Activated naive CD4-positive, alpha-beta T cell treated with anti-CD3 and anti-CD28 coated beads for 36 hours (primary cell): ENCODE data around the gene SLC23A3. TPM values are rescaled to one million over a fixed set of nuclear protein-coding genes. Genes with fewer than 3 reads are reported as not detected.
A peak's percentile ranks its signal among the peaks of the same experiment; 100 is the strongest.

Source experiments
- CTCF ChIA-PET: fragments of 350-600 bp; sonication (Branson Sonifier 250); formaldehyde crosslinking; loops from one replicate; lab custom pipeline; 2021; ENCODE audit warnings: antibody characterized with exemption; lab: Charles Lee
- DNase-seq: peaks from one replicate; pipeline ENCODE4 v3.0.0-alpha.2; 2020
- H3K27ac Mint-ChIP-seq: one replicate; pipeline ENCODE4 v1.8.0; 2021; ENCODE audit warnings: mild to moderate bottlenecking, mixed read lengths
- H3K27me3 Mint-ChIP-seq: one replicate; pipeline ENCODE4 v1.8.0; 2021; ENCODE audit warnings: low read depth, mixed read lengths
- H3K36me3 Mint-ChIP-seq: one replicate; pipeline ENCODE4 v1.8.0; 2021; ENCODE audit warnings: low read depth, mixed read lengths
- H3K4me1 Mint-ChIP-seq: one replicate; pipeline ENCODE4 v1.8.0; 2021; ENCODE audit warnings: low read depth, mixed read lengths
- H3K4me3 Mint-ChIP-seq: one replicate; pipeline ENCODE4 v1.8.0; 2021; ENCODE audit warnings: mild to moderate bottlenecking, moderate library complexity, mixed read lengths
- H3K9me3 Mint-ChIP-seq: one replicate; pipeline ENCODE4 v1.8.0; 2021; ENCODE audit warnings: mixed read lengths
- intact Hi-C: fragments of 100-400 bp; cut with micrococcal nuclease; formaldehyde crosslinking; loops from one replicate; pipeline ENCODE4 v1.15.1; 2023
- total RNA-seq, 2 experiments: library from RNA; stranded (reverse); gene quantifications; one replicate each; pipeline ENCODE4 v1.2.3, GENCODE V29; 2021

SLC23A3 gene
- under 1 TPM; 0.84 to 0.95 TPM for total RNA-seq

- H3K27ac Mint-ChIP-seq = no peak within 1 kb of the TSS
- CTCF ChIA-PET = interaction anchor here (0.6 to 8.9 kb wide), 19 partner anchors 10 to 235 kb away, joined by 3 to 67 read pairs (median 5); partner anchors contain the start of genes NHEJ1 and ZFAND2B
- DNase-seq = no peak
- no peaks in the 10 kb centered on the region for H3K9me3 Mint-ChIP-seq
- no peak within 1 kb of the TSS for H3K4me3 Mint-ChIP-seq
- H3K27me3 Mint-ChIP-seq = no peaks in the 10 kb centered on the region
- intact Hi-C loops = loop anchor here (10.0 kb wide), 1 partner anchor 765 kb away; no protein-coding TSS in a partner anchor
- peaks cover 15% of the 10 kb centered on the region for H3K4me1 Mint-ChIP-seq
- H3K36me3 Mint-ChIP-seq = peaks cover 5% of the 10 kb centered on the region
These were observed at the start of gene SLC23A3 for GRCh38 chr2:219169930-219170654. Gene SLC23A3 (minus strand): TSS chr2:219170029. CDS start chr2:219169984, 45 bp downstream.

DNA sequence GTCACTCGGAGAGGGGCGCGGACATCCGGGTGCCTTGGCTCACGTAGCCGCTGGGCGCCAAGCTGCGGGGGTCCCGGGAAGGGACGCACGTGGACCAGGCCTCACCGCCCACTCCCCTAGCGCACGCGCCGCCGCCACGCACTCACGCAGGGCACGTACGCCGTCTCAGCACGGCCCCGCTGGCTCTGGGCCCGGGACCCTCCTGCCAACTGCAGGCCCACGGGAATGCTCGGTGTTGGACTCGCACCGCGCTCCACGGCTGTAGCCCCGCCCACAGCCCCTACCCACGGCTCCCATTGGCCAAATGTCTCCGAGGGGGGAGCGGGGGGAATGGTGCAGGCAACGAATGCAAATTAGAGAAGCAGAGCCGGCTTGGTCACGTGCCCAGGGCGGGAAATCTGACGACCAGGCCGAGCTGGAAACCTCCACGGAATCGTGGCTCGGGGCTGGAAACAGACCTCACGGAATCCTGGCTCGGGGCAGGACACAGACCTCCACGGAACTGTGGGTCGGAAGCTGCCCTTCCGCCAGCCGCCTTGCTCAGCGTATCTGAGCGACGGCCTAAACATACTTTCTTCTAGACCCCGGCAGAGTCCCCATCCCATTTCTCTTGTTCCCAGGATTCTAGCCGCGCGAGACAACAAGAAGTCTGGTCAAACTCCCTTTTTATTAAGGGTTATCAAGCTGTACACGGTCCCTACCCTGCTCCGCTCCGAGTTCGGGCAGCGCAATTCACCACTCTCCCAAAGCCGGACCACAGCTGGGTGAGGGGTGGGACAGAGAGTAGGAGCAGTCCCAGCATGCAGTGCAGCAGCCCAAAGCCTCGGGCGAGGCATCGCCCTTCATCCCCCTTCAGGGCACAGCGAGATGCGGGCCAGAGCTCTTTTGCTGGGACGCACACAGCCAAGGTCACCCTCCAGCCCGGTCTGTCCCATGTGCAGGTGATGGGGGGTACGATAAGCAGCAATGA is 49.2 kb upstream of the SLC23A3 start, which contains the start of gene ABCB6:
Gene ABCB6 (minus strand): TSS at position 227 of the 970 bp plus-strand sequence. CDS start 285 bp downstream, outside the sequence.
- H3K4me1 Mint-ChIP-seq = peaks cover 25% of the 10 kb centered on the region
- H3K36me3 Mint-ChIP-seq = peaks cover 24% of the 10 kb centered on the region
- peak within 1 kb of the TSS; percentile 56 for H3K27ac Mint-ChIP-seq
- no peaks in the 10 kb centered on the region for H3K27me3 Mint-ChIP-seq
- intact Hi-C loops = loop anchor here (1.0 to 2.0 kb wide), 8 partner anchors 10 to 168 kb away; partner anchors contain the start of genes ANKZF1, ATG9A, DNAJB2 and DNPEP
- DNase-seq = peak; percentile 89
- no peaks in the 10 kb centered on the region for H3K9me3 Mint-ChIP-seq
- CTCF ChIA-PET = interaction anchor here (0.9 to 1.4 kb wide), 4 partner anchors 10 to 74 kb away, joined by 3 to 4 read pairs (median 4); partner anchors contain the start of gene ATG9A
- peak within 1 kb of the TSS; percentile 78 for H3K4me3 Mint-ChIP-seq

DNA sequence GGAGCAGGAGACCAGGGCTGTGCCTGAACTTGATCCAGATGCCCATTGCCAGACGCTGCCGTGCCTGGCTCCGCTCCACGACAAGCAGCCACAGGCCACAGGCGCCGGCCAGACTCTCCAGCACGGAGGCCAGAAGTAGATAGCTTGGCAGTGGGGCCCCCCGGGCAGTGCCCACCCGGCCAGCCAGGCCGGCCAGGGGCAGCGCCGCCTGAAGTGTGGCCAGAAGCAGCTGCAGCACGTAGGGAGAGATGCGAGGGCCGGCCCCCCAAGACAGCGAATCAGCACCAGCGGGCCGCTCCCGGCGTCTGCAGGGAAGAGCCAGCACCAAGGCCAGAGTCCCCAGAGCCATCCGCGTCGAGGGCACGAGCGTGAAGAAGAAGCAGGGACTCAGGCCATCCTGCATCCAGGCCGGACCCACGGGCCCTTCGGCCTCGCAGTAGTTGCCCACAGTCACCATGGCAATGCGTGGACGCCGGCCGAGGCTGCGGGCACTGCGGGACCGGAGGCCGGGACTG is 48.4 kb upstream of the SLC23A3 start:
- peak; percentile 22 for DNase-seq
- H3K9me3 Mint-ChIP-seq = no peaks in the 10 kb centered on the region
- CTCF ChIA-PET = interaction anchor here (0.9 to 1.4 kb wide), 5 partner anchors 29 to 75 kb away, joined by 3 to 5 read pairs (median 4); no protein-coding TSS in a partner anchor
- peaks cover 19% of the 10 kb centered on the region for H3K36me3 Mint-ChIP-seq
- peak overlapping the region; percentile 56 for H3K27ac Mint-ChIP-seq
- intact Hi-C loops = loop anchor here (1.0 to 2.0 kb wide), 3 partner anchors 11 to 169 kb away; partner anchors contain the start of genes ANKZF1, ATG9A and DNPEP
- H3K4me3 Mint-ChIP-seq = peak overlapping the region; percentile 78
- H3K4me1 Mint-ChIP-seq = peaks cover 25% of the 10 kb centered on the region
- H3K27me3 Mint-ChIP-seq = no peaks in the 10 kb centered on the region

- Mint-ChIP-seq H3K27ac (no peak overlapping the region), H3K9me3 (no peaks in the 10 kb centered on the region), H3K4me1 (peaks cover 25% of the 10 kb centered on the region), H3K27me3 (no peaks in the 10 kb centered on the region), H3K36me3 (peaks cover 18% of the 10 kb centered on the region), H3K4me3 (no peak overlapping the region)
- no peak for DNase-seq
- intact Hi-C loops = no loop called here
- CTCF ChIA-PET = interaction anchor here (0.6 to 1.7 kb wide), 7 partner anchors 12 to 990 kb away, joined by 3 to 5 read pairs (median 3); no protein-coding TSS in a partner anchor
These were observed 46.7 kb upstream of the SLC23A3 start for GRCh38 chr2:219216535-219216915.

DNA sequence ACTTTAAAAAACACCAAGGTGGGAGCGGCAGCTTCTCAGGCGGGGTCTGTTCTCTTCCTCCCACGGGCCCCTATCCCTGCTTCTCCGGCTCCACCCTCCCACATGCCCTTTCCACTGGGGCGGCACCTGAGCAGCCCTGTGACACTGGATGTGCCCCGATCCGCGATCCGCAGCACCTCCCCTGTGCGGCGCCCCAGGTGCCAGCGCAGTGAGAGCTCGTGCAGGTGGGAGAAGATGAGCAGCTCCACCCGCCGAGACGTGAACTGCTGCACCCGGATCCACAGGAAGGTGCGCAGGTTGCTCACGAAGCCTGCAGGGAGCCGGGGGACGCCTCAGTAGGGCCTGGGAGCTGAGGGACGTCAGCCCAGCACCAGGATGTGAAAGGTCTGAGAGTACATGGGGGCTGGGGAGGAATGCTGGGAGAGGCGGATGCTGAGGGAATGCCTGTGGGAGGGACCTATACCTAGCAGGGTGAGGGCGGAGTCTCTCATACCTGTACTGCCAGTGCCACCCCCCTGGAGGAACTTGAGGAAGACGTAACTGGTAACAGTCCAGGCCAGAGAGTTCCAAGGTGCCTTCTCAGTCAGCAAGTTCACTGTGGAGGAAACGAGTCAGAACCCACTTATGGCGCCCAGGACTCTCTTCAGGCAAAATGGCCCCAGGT is 46.2 kb upstream of the SLC23A3 start:
- Mint-ChIP-seq H3K9me3 (no peaks in the 10 kb centered on the region), H3K36me3 (peaks cover 16% of the 10 kb centered on the region), H3K4me3 (no peak overlapping the region), H3K27ac (peak overlapping the region; percentile 30), H3K4me1 (peaks cover 28% of the 10 kb centered on the region), H3K27me3 (no peaks in the 10 kb centered on the region)
- intact Hi-C loops = no loop called here
- DNase-seq = no peak
- CTCF ChIA-PET = interaction anchor here (0.5 to 1.7 kb wide), 6 partner anchors 45 to 79 kb away, joined by 3 to 5 read pairs (median 4); no protein-coding TSS in a partner anchor

DNA sequence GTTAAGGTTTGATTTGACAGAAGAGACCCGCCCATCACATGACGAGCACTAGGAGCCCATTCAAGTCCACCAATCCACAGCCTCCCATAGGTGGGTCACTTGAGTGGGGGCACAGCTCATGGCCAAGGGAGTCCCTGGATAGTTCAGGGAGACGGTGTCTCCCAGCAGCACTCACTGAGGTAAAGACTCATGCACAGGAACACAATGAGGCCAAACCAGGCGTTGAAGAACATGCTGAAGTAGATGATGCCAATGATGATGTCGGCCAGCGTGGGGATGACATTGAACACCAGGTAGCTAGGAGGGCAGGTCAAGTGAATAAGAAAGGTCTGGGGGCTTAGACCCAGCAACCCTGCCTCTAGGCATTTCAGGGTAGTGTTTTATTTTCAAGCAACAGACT is 45.0 kb upstream of the SLC23A3 start:
- CTCF ChIA-PET = interaction anchor here (1.0 kb wide), 1 partner anchor 43 kb away, joined by 3 read pairs; no protein-coding TSS in a partner anchor
- no peaks in the 10 kb centered on the region for H3K9me3 Mint-ChIP-seq
- H3K27ac Mint-ChIP-seq = no peak overlapping the region
- H3K4me1 Mint-ChIP-seq = peaks cover 33% of the 10 kb centered on the region
- H3K27me3 Mint-ChIP-seq = no peaks in the 10 kb centered on the region
- no peak overlapping the region for H3K4me3 Mint-ChIP-seq
- no peak for DNase-seq
- H3K36me3 Mint-ChIP-seq = peaks cover 16% of the 10 kb centered on the region
- intact Hi-C loops = no loop called here

DNA sequence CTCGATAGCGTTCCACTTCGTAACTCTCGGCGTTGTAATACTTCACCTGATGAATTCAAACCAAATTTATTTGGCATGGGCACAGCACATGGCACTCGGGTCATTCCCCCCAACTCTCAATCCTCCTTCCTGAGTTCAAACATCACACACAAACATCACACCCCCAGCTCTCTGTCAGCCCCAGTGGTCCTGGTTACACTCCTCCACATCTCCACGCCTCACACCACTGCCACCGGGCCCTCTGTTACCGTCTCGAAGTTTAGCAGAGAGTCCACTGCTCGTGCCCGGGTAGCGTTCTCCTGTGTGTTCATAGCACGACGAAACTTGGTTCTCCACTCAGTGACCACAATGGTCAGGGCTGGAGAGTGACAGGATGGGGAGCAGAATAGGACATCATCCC is 44.3 kb upstream of the SLC23A3 start:
- DNase-seq = no peak
- H3K27me3 Mint-ChIP-seq = no peaks in the 10 kb centered on the region
- intact Hi-C loops = no loop called here
- H3K27ac Mint-ChIP-seq = no peak overlapping the region
- H3K4me1 Mint-ChIP-seq = peaks cover 33% of the 10 kb centered on the region
- H3K36me3 Mint-ChIP-seq = peaks cover 12% of the 10 kb centered on the region
- H3K9me3 Mint-ChIP-seq = no peaks in the 10 kb centered on the region
- CTCF ChIA-PET = interaction anchor here (1.6 kb wide), 1 partner anchor 81 kb away, joined by 8 read pairs; no protein-coding TSS in a partner anchor
- H3K4me3 Mint-ChIP-seq = no peak overlapping the region

GRCh38 chr2:219213486-219214071 is 43.8 kb upstream of the SLC23A3 start:
- no peaks in the 10 kb centered on the region for H3K27me3 Mint-ChIP-seq
- no peak overlapping the region for H3K27ac Mint-ChIP-seq
- H3K9me3 Mint-ChIP-seq = no peaks in the 10 kb centered on the region
- CTCF ChIA-PET = interaction anchor here (1.0 to 3.1 kb wide), 3 partner anchors 43 to 81 kb away, joined by 4 to 16 read pairs (median 8); partner anchors contain the start of gene SLC23A3
- H3K4me1 Mint-ChIP-seq = peaks cover 36% of the 10 kb centered on the region
- no peak for DNase-seq
- peaks cover 14% of the 10 kb centered on the region for H3K36me3 Mint-ChIP-seq
- intact Hi-C loops = no loop called here
- H3K4me3 Mint-ChIP-seq = no peak overlapping the region

DNA sequence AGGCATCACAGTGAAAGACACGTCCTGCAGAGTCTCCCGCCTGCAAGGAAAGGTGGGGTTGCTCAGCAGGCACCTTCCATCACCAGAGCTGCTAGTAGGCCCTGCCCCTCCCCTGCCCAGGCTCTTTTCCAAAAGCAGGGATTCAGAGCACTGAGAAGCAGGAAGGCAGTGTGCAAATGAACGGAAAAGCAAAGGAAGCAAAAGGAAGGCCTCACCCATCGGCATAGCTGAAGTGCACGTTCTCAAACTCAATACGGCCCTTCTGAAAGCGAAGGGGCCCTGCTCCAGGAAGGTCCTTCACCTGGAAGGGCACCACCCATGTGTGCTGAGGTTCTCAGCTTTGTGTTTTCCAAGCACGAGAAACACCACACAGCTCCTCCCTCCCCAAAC is 43.2 kb upstream of the SLC23A3 start:
- Mint-ChIP-seq H3K4me3 (no peak overlapping the region), H3K27me3 (no peaks in the 10 kb centered on the region), H3K36me3 (peaks cover 19% of the 10 kb centered on the region), H3K9me3 (no peaks in the 10 kb centered on the region), H3K4me1 (peaks cover 39% of the 10 kb centered on the region), H3K27ac (no peak overlapping the region)
- CTCF ChIA-PET = interaction anchor here (1.0 to 3.1 kb wide), 3 partner anchors 42 to 82 kb away, joined by 4 to 16 read pairs (median 8); partner anchors contain the start of gene SLC23A3
- intact Hi-C loops = no loop called here
- DNase-seq = no peak

GRCh38 chr2:219210886-219211362 is 41.1 kb upstream of the SLC23A3 start:
- no peak overlapping the region for H3K4me3 Mint-ChIP-seq
- H3K9me3 Mint-ChIP-seq = no peaks in the 10 kb centered on the region
- intact Hi-C loops = loop anchor here (1.0 kb wide), 2 partner anchors 40 to 51 kb away; partner anchors contain the start of gene NHEJ1
- no peak for DNase-seq
- CTCF ChIA-PET = interaction anchor here (1.0 to 3.1 kb wide), 6 partner anchors 16 to 52 kb away, joined by 4 to 16 read pairs (median 8); partner anchors contain the start of genes ANKZF1, ATG9A, CNPPD1 and SLC23A3
- peaks cover 33% of the 10 kb centered on the region for H3K4me1 Mint-ChIP-seq
- peak overlapping the region; percentile 67 for H3K27ac Mint-ChIP-seq
- peaks cover 18% of the 10 kb centered on the region for H3K36me3 Mint-ChIP-seq
- H3K27me3 Mint-ChIP-seq = no peaks in the 10 kb centered on the region
